NCI-H446 (cell line): Measurements from ENCODE around the gene KRCC1.
A peak's percentile ranks its signal among the peaks of the same experiment; 100 is the strongest.

Experiments
- DNase-seq, 2 experiments: peaks; one replicate each; lab custom pipeline; 2025; lab: John Stamatoyannopoulos, UW

KRCC1 gene

GRCh38 chr2:88055371-88056128 is at the start of gene KRCC1:
Gene KRCC1 (minus strand): TSS chr2:88055783. CDS start chr2:88028563, 27,220 bp downstream.
- DNase-seq, result peak; percentile 75 to 94

- no peak for DNase-seq
These were observed 44.9 kb upstream of the KRCC1 start for GRCh38 chr2:88100489-88100858.

GRCh38 chr2:88099798-88100488 is 44.4 kb upstream of the KRCC1 start:
- DNase-seq, result no peak

- no peak for DNase-seq
These were observed 42.9 kb upstream of the KRCC1 start for GRCh38 chr2:88098558-88098900.

- DNase-seq, result no peak
These were observed 42.4 kb upstream of the KRCC1 start for GRCh38 chr2:88097891-88098557.

- no peak for DNase-seq
These were observed 41.6 kb upstream of the KRCC1 start for GRCh38 chr2:88097192-88097591.

- DNase-seq, result no peak
These were observed 41.1 kb upstream of the KRCC1 start for GRCh38 chr2:88096708-88097107.

- no peak for DNase-seq
These were observed 39.4 kb upstream of the KRCC1 start for GRCh38 chr2:88095022-88095421.

GRCh38 chr2:88092773-88093172 is 37.2 kb upstream of the KRCC1 start:
- DNase-seq, result no peak

- DNase-seq, result no peak
These were observed 36.4 kb upstream of the KRCC1 start for GRCh38 chr2:88091943-88092342.

- no peak for DNase-seq
These were observed 35.1 kb upstream of the KRCC1 start for GRCh38 chr2:88090446-88091283.

- DNase-seq, result no peak
These were observed 33.4 kb upstream of the KRCC1 start for GRCh38 chr2:88088999-88089398.

- DNase-seq, result no peak
These were observed 32.2 kb upstream of the KRCC1 start for GRCh38 chr2:88087763-88088162.

GRCh38 chr2:88087073-88087472 is 31.5 kb upstream of the KRCC1 start:
- DNase-seq, result no peak

GRCh38 chr2:88086401-88086800 is 30.8 kb upstream of the KRCC1 start:
- no peak for DNase-seq

- no peak for DNase-seq
These were observed 30.0 kb upstream of the KRCC1 start for GRCh38 chr2:88085602-88086001.

- no peak for DNase-seq
These were observed 29.5 kb upstream of the KRCC1 start for GRCh38 chr2:88085099-88085498.

GRCh38 chr2:88082781-88083180 is 27.2 kb upstream of the KRCC1 start:
- DNase-seq, result no peak

- no peak for DNase-seq
These were observed 26.5 kb upstream of the KRCC1 start for GRCh38 chr2:88081924-88082608.

GRCh38 chr2:88080545-88080944 is 25.0 kb upstream of the KRCC1 start:
- no peak for DNase-seq

GRCh38 chr2:88078643-88079172 is 23.1 kb upstream of the KRCC1 start:
- DNase-seq, result no peak
